SK-N-SH treated with all-trans-retinoic acid at 6 μM for 48 hours (cell line): ENCODE results near the gene GPR137B.

Source experiments
- ARNTL ChIP-seq: fragments of 450-650 bp; formaldehyde crosslinking; IDR thresholded peaks from 2 replicates; pipeline ENCODE4 v1.5.0; 2020; ENCODE audit warnings: low read depth, mild to moderate bottlenecking, moderate library complexity, borderline replicate concordance
- BACH2 ChIP-seq: fragments of 250-450 bp; sonication (Bioruptor Pico); IDR thresholded peaks from 2 replicates; pipeline ENCODE4 v1.9.0; 2021; ENCODE audit warnings: mild to moderate bottlenecking, borderline replicate concordance
- CREB5 ChIP-seq: fragments of 250-450 bp; sonication (Bioruptor Pico); IDR thresholded peaks from 2 replicates; pipeline ENCODE4 v1.5.1; 2020; ENCODE audit warnings: low read depth, mild to moderate bottlenecking, moderate library complexity
- ISL1 ChIP-seq: fragments of 250-450 bp; sonication (Bioruptor Pico); IDR thresholded peaks from 2 replicates; pipeline ENCODE4 v2.1.2; 2022; ENCODE audit warnings: mild to moderate bottlenecking, moderate library complexity
- OSR1 ChIP-seq: fragments of 250-450 bp; sonication (Bioruptor Pico); IDR thresholded peaks from 2 replicates; pipeline ENCODE4 v1.8.0; 2022; ENCODE audit warnings: moderate library complexity, mild to moderate bottlenecking, inconsistent platforms
- PATZ1 ChIP-seq: fragments of 250-450 bp; sonication (Bioruptor Pico); IDR thresholded peaks from 2 replicates; pipeline ENCODE4 v1.8.0; 2020; ENCODE audit warnings: mild to moderate bottlenecking, moderate library complexity, borderline replicate concordance
- RARB ChIP-seq: fragments of 250-450 bp; sonication (Bioruptor Pico); IDR thresholded peaks from 2 replicates; pipeline ENCODE4 v1.8.0; 2021; ENCODE audit warnings: mild to moderate bottlenecking, moderate library complexity
- SNAI2 ChIP-seq: fragments of 250-450 bp; sonication (Bioruptor Pico); IDR thresholded peaks from 2 replicates; pipeline ENCODE4 v1.5.0; 2020; ENCODE audit warnings: mild to moderate bottlenecking, moderate library complexity
- TOX ChIP-seq: fragments of 250-450 bp; sonication (Bioruptor Pico); IDR thresholded peaks from 2 replicates; pipeline ENCODE4 v1.8.0; 2021; ENCODE audit warnings: mild to moderate bottlenecking, moderate library complexity, borderline replicate concordance
- ZFP3 ChIP-seq: fragments of 250-450 bp; sonication (Bioruptor Pico); IDR thresholded peaks from 2 replicates; pipeline ENCODE4 v1.5.0; 2020; ENCODE audit warnings: mild to moderate bottlenecking, moderate library complexity
- ZNF565 ChIP-seq: fragments of 450-650 bp; formaldehyde crosslinking; conservative IDR thresholded peaks from 2 replicates; pipeline ENCODE4 v1.5.0; 2020; ENCODE audit warnings: low read depth, mild to moderate bottlenecking, moderate library complexity

- TF ChIP-seq TOX (CRISPR knock-in tag) (no peak), ZNF565 (no peak), CREB5 (CRISPR knock-in tag) (no peak), RARB (CRISPR knock-in tag) (no peak), SNAI2 (CRISPR knock-in tag) (no peak), OSR1 (no peak), ISL1 (CRISPR knock-in tag) (no peak), ZFP3 (no peak), ARNTL (CRISPR knock-in tag) (no peak), PATZ1 (no peak), BACH2 (CRISPR knock-in tag) (no peak)
These were observed 8.6 kb downstream of the GPR137B start for GRCh38 chr1:236150986-236151385.
